ENCODE measurements around the gene CLMN. TPM values are rescaled to one million over a fixed set of nuclear protein-coding genes. Genes with fewer than 3 reads are reported as not detected.

Gene CLMN
- total and polyA plus RNA-seq, 2 of the 4 experiments (the other 2 are of a cell fraction), result 0.10 to 0.18 TPM

DNA sequence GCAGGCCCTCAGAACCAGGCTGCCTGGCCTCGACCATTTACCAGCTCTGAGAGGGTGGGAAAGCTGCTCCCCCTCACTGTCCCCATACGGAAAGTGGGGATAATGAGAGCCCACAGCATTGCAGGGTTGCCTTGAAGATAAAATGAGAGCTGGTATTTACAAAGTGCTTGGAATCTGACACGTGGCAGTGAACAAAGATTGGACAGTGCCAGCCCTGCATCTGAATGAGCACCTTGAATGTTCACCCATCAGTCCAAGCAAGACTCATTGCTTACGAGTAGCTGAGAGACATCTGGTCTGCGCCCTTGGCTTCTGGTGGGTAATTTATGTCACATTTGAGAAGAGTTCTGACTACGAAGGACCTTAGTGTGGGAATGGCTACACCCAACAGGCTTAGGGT lies 67.5 kb downstream of the CLMN start:
- intact Hi-C loops (cut with micrococcal nuclease), result no loop called here
- H3K9ac ChIP-seq (ENCODE audit: low read depth, low read length), result no peak overlapping the region
- H2BK15ac ChIP-seq (ENCODE audit: low read depth, low read length), result no peak overlapping the region
- no peaks in the 10 kb centered on the region; the same call in 1 of the 2 replicates for H3K27me3 ChIP-seq (ENCODE audit: control insufficient read depth, insufficient read depth, low read length)
- no peak overlapping the region for H3K18ac ChIP-seq (ENCODE audit: low read depth, low read length)
- no peak overlapping the region for H2AFZ ChIP-seq (replicated peaks; ENCODE audit: low read length, poor library complexity)
- peaks cover 3% of the 10 kb centered on the region; the same call in 1 of the 2 replicates for H3K4me1 ChIP-seq (ENCODE audit: control insufficient read depth, insufficient read depth, low read length)
- H4K20me1 ChIP-seq (ENCODE audit: insufficient read depth, low read length), result no peaks in the 10 kb centered on the region
- WGBS, 2 experiments (ENCODE audit: extremely low coverage in 2 of 2, insufficient read length in 1 of 2), result no CpG with 5 or more reads among the region's 6 CpGs
- H3K27ac ChIP-seq (ENCODE audit: insufficient read depth, low read length), result no peak overlapping the region
- no peak overlapping the region for H2BK120ac ChIP-seq (ENCODE audit: low read depth, low read length)
- H4K91ac ChIP-seq (ENCODE audit: insufficient read depth, low read depth, low read length), result no peak overlapping the region
- no peak for TF ChIP-seq BHLHE40 (IDR thresholded peaks at IDR 0.05; ENCODE audit: low read depth, low read length)
- no peak for TF ChIP-seq RCOR1 (IDR thresholded peaks at IDR 0.05; ENCODE audit: insufficient replicate concordance, low read length)
- TF ChIP-seq FOS (IDR thresholded peaks at IDR 0.05; ENCODE audit: low read depth, low read length), result no peak
- no peak for TF ChIP-seq CEBPB (IDR thresholded peaks at IDR 0.05; ENCODE audit: low read depth, low read length)
- TF ChIP-seq SMC3 (IDR thresholded peaks at IDR 0.05; ENCODE audit: low read depth, low read length), result no peak
- no peak for TF ChIP-seq CHD1 (IDR thresholded peaks at IDR 0.05; ENCODE audit: low read depth, low read length)
- TF ChIP-seq, protein P1, sequence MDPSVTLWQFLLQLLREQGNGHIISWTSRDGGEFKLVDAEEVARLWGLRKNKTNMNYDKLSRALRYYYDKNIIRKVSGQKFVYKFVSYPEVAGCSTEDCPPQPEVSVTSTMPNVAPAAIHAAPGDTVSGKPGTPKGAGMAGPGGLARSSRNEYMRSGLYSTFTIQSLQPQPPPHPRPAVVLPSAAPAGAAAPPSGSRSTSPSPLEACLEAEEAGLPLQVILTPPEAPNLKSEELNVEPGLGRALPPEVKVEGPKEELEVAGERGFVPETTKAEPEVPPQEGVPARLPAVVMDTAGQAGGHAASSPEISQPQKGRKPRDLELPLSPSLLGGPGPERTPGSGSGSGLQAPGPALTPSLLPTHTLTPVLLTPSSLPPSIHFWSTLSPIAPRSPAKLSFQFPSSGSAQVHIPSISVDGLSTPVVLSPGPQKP (IDR thresholded peaks at IDR 0.05; ENCODE audit: borderline replicate concordance, low read depth, low read length), result no peak
- TF ChIP-seq POLR2A (IDR thresholded peaks at IDR 0.05; ENCODE audit: low read depth, low read length), result no peak
- no peak for TF ChIP-seq RAD21 (IDR thresholded peaks at IDR 0.05; ENCODE audit: low read length)
- no peak for TF ChIP-seq RFX5 (IDR thresholded peaks at IDR 0.05; ENCODE audit: low read depth, low read length)
- TF ChIP-seq, protein P2, sequence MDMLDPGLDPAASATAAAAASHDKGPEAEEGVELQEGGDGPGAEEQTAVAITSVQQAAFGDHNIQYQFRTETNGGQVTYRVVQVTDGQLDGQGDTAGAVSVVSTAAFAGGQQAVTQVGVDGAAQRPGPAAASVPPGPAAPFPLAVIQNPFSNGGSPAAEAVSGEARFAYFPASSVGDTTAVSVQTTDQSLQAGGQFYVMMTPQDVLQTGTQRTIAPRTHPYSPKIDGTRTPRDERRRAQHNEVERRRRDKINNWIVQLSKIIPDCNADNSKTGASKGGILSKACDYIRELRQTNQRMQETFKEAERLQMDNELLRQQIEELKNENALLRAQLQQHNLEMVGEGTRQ (IDR thresholded peaks at IDR 0.05; ENCODE audit: low read depth, low read length), result no peak
- no TSS peak for BruUV-seq (replicated peaks)
- no peaks in the 10 kb centered on the region for H3K79me1 ChIP-seq (ENCODE audit: low read depth in 1 of 2, low read length in 2 of 2)
- no peak overlapping the region for H3K14ac ChIP-seq (replicated peaks; ENCODE audit: low read depth, low read length)
- DNase-seq, result no peak
- no peak overlapping the region for H2BK20ac ChIP-seq (ENCODE audit: low read depth, low read length)
- no peaks in the 10 kb centered on the region for H3K36me3 ChIP-seq (ENCODE audit: control insufficient read depth, insufficient read depth, low read length)
- H2AK5ac ChIP-seq (ENCODE audit: low read depth, low read length), result no peak overlapping the region
- no peak overlapping the region for H3K23ac ChIP-seq (ENCODE audit: low read depth, low read length)
- H3K9me1 ChIP-seq (ENCODE audit: insufficient read depth, low read length), result no peaks in the 10 kb centered on the region
- H4K8ac ChIP-seq (ENCODE audit: low read depth in 2 of 2, low read length in 2 of 2), result no peak overlapping the region
- H2AK9ac ChIP-seq (replicated peaks; ENCODE audit: low read depth, low read length, poor library complexity), result no peak overlapping the region
- CTCF ChIA-PET, result no interaction called here
- no peak overlapping the region for H2BK5ac ChIP-seq (ENCODE audit: low read depth, low read length, poor library complexity, severe bottlenecking)
- ATAC-seq (ENCODE audit: low read depth), result no peak
- H3K9me3 ChIP-seq (ENCODE audit: control insufficient read depth, insufficient read depth, low read length), result no peaks in the 10 kb centered on the region; the same call in 1 of the 2 replicates
- H4K5ac ChIP-seq (ENCODE audit: low read depth, low read length), result no peak overlapping the region
- no peak overlapping the region for H3K56ac ChIP-seq (ENCODE audit: extremely low read depth, insufficient read depth, low read length)
- dilution Hi-C loops (cut with HindIII; ENCODE audit: low sequenced_read_pairs, unreplicated experiment), result no loop called here
- H3K4me2 ChIP-seq (ENCODE audit: low read depth, low read length), result no peak overlapping the region
- no peak overlapping the region for H3K4ac ChIP-seq (ENCODE audit: low read depth, low read length)
- no peak overlapping the region for H3K4me3 ChIP-seq (ENCODE audit: insufficient read depth, low read depth, low read length)
- POLR2A ChIA-PET (ENCODE audit: unreplicated experiment), result no interaction called here
- in situ Hi-C loops (cut with MboI; ENCODE audit: low sequenced_read_pairs), result no loop called here

Measured in IMR-90 (cell line).